ENCODE measurements around the gene BCAS3. TPM values are rescaled to one million over a fixed set of nuclear protein-coding genes. Genes with fewer than 3 reads are reported as not detected.

The BCAS3 gene
- total and polyA plus RNA-seq, 10 donors: 3.7 to 56.0 (median 42.3) TPM

DNA sequence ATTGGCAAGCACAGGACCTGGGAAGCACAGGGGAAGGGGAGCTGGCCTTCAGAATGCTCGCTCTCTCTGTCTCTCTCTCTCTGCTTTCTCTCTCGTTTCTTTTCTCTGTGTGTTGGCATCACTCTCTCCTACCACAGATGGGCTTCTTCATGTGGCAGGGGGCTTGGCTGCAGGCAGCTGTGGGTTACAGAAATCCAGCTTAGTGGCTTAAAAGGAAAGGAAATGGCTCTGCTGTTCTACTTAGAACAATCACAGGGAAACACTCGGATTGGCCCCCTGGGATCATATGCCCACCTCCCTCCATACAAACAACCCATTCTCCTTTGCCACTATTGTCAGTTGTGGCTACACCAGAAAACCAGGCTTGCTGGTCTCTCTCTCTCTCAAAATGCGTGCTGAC, 742.4 kb downstream of the BCAS3 start:
- Histone ChIP-seq H3K27ac (no peak overlapping the region), H3K4me1 (peaks cover 3 to 17% (median 11%) of the 10 kb centered on the region in 6 donors), H3K36me3 (no peaks in the 10 kb centered on the region), H3K27me3 (replicated peaks in 1 of 7) (peaks cover 0 to 89% (median 14%) of the 10 kb centered on the region in 7 donors), H3K4me3 (no peak overlapping the region), H3K9me3 (no peaks in the 10 kb centered on the region)
- WGBS, 5 donors: 58 to 72% (median 65%) methylated on average over 4 of the region's 4 CpGs
- intact Hi-C loops (cut with DNase I; ENCODE audit: low total_unique reads): no loop called here
- TF ChIP-seq POLR2AphosphoS5 (IDR thresholded peaks at IDR 0.05): no peak
- TF ChIP-seq, protein P1, sequence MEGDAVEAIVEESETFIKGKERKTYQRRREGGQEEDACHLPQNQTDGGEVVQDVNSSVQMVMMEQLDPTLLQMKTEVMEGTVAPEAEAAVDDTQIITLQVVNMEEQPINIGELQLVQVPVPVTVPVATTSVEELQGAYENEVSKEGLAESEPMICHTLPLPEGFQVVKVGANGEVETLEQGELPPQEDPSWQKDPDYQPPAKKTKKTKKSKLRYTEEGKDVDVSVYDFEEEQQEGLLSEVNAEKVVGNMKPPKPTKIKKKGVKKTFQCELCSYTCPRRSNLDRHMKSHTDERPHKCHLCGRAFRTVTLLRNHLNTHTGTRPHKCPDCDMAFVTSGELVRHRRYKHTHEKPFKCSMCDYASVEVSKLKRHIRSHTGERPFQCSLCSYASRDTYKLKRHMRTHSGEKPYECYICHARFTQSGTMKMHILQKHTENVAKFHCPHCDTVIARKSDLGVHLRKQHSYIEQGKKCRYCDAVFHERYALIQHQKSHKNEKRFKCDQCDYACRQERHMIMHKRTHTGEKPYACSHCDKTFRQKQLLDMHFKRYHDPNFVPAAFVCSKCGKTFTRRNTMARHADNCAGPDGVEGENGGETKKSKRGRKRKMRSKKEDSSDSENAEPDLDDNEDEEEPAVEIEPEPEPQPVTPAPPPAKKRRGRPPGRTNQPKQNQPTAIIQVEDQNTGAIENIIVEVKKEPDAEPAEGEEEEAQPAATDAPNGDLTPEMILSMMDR (IDR thresholded peaks at IDR 0.05 in 8 of 11, conservative IDR thresholded peaks at IDR 0.05 in 3 of 11): no peak
- TF ChIP-seq POLR2A (IDR thresholded peaks at IDR 0.05): no peak
- DNase-seq: no peak

DNA sequence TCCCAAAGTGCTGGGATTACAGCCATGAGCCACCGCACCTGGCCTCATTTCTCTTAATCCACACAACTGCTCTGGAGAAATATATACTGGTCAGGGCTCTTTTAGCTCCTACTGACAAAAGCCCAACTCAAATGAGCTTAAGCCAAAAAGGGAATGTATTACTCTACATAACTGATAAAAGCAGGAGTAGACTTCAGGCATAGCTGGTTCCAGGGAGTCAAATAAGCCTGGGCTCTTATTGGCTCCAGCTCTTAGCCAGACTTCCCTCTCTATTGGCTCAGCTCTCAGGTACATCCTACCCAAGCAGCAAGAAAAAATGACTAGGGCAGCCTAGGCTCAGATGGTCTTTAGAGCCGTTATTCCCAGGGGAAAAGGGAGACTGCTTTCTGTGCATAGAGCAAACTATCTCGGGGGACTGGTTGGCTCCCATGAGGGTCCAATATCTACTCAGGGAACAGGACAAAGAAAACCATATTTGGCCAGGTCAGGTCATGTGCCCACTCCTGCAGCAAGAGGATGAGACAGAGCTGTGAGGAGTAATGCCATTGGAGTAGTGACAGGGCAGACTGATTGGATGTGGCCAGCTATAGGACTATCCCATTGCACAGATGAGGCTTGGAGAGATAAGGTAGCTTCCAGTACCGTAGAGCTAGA, 743.2 kb downstream of the BCAS3 start:
- H3K4me3 ChIP-seq: no peak overlapping the region
- no peak for DNase-seq
- intact Hi-C loops (cut with DNase I; ENCODE audit: low total_unique reads): no loop called here
- TF ChIP-seq POLR2AphosphoS5 (IDR thresholded peaks at IDR 0.05) (no peak), POLR2A (IDR thresholded peaks at IDR 0.05) (no peak)
- TF ChIP-seq, protein P1 (IDR thresholded peaks at IDR 0.05 in 8 of 11, conservative IDR thresholded peaks at IDR 0.05 in 3 of 11): no peak
- peaks cover 0 to 94% (median 21%) of the 10 kb centered on the region in 7 donors for H3K27me3 ChIP-seq (replicated peaks in 1 of 7)
- WGBS, 5 donors: 74 to 89% (median 86%) methylated on average over 4 of the region's 4 CpGs
- no peak overlapping the region for H3K27ac ChIP-seq
- no peaks in the 10 kb centered on the region for H3K36me3 ChIP-seq
- no peaks in the 10 kb centered on the region for H3K9me3 ChIP-seq
- peaks cover 3 to 16% (median 11%) of the 10 kb centered on the region in 6 donors for H3K4me1 ChIP-seq

DNA sequence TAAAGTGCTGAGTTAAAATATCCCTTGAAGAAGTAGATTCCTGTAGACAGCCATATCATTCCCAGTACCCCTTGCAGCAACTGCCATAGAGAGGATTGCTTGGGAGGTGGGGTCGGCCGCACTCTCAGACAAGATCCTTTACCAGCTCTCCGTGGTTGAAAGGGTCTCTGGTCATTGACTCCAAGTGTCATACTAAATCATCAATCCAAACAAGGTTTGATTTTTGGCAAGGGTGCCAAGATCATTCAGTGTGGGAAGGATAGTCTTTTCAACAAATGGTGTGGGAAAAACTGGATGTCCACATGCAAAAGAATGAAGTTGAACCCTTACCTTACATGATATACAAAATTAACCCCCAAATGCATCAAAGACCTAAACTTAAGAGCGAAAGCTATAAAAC, 743.8 kb downstream of the BCAS3 start:
- no peak for DNase-seq
- H3K9me3 ChIP-seq: no peaks in the 10 kb centered on the region
- intact Hi-C loops (cut with DNase I; ENCODE audit: low total_unique reads): no loop called here
- peaks cover 0 to 95% (median 21%) of the 10 kb centered on the region in 7 donors for H3K27me3 ChIP-seq (replicated peaks in 1 of 7)
- 81 to 93% (median 82%) methylated on average over 4 of the region's 4 CpGs for WGBS, 5 donors
- no peak overlapping the region for H3K27ac ChIP-seq
- TF ChIP-seq POLR2A (IDR thresholded peaks at IDR 0.05) (no peak), POLR2AphosphoS5 (IDR thresholded peaks at IDR 0.05) (no peak)
- TF ChIP-seq, protein P1 (IDR thresholded peaks at IDR 0.05 in 8 of 11, conservative IDR thresholded peaks at IDR 0.05 in 3 of 11): no peak
- H3K4me1 ChIP-seq: peaks cover 3 to 11% (median 8%) of the 10 kb centered on the region in 6 donors
- no peaks in the 10 kb centered on the region for H3K36me3 ChIP-seq
- no peak overlapping the region for H3K4me3 ChIP-seq

DNA sequence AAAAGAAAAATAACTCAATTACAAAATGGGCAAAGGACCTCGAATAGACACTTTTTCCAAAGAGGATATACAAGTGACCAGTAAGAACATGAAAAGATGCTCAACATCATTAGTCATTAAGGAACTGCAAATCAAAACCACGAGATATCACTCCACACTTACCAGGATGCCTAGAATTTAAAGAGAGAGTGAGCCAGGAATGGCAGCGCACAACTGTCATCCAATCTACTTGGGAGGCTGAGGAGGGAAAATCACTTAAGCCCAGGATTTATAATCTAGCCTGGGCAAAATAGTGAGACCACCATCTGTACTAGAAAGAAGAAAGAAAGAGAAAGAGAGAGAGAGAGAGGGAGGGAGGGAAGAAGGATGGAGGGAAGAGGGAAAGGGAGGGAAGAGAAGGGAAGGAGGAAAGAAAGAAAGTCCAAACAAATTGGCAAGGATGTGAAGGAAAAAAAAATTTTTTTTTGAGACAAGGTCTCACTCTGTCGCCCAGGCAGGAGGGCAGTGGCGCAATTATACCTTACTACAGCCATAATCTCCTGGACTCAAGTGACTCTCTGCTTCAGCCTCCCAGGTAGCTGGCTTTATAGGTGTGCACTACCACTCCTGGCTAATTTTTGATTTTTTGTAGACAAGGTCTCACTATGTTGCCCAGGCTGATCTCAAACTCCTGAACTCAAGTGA, 744.6 kb downstream of the BCAS3 start:
- WGBS, 5 donors: 60 to 74% (median 70%) methylated on average over 5 of the region's 5 CpGs
- intact Hi-C loops (cut with DNase I; ENCODE audit: low total_unique reads): no loop called here
- DNase-seq: no peak
- Histone ChIP-seq H3K27me3 (replicated peaks in 1 of 7) (peaks cover 0 to 87% (median 21%) of the 10 kb centered on the region in 7 donors), H3K9me3 (no peaks in the 10 kb centered on the region), H3K4me3 (no peak overlapping the region), H3K27ac (no peak overlapping the region), H3K4me1 (peaks cover 0 to 3% (median 0%) of the 10 kb centered on the region in 6 donors), H3K36me3 (no peaks in the 10 kb centered on the region)
- TF ChIP-seq, protein P1 (IDR thresholded peaks at IDR 0.05 in 8 of 11, conservative IDR thresholded peaks at IDR 0.05 in 3 of 11): no peak
- no peak for TF ChIP-seq POLR2A (IDR thresholded peaks at IDR 0.05)
- TF ChIP-seq POLR2AphosphoS5 (IDR thresholded peaks at IDR 0.05): no peak

Measured in spleen (tissue), 11 donors.